ENCODE measurements around the gene STEAP4.

DNA sequence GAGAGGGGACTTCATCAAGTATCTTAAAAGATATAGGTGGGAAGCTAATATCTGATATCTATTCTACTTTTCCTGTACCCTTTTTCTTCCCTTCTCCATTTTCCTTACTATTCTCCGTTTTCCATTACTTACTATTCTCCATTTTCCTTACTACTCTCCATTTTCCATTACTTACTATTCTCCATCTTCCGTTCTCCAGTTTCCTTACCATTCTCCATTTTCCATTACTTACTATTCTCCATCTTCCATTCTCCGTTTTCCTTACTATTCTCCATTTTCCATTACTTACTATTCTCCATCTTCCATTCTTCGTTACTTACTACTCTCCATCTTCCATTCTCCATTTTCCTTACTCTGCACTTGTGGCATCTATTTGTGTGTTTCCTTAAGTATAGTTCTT is 39.3 kb downstream of the STEAP4 start:
- TF ChIP-seq, protein P1, sequence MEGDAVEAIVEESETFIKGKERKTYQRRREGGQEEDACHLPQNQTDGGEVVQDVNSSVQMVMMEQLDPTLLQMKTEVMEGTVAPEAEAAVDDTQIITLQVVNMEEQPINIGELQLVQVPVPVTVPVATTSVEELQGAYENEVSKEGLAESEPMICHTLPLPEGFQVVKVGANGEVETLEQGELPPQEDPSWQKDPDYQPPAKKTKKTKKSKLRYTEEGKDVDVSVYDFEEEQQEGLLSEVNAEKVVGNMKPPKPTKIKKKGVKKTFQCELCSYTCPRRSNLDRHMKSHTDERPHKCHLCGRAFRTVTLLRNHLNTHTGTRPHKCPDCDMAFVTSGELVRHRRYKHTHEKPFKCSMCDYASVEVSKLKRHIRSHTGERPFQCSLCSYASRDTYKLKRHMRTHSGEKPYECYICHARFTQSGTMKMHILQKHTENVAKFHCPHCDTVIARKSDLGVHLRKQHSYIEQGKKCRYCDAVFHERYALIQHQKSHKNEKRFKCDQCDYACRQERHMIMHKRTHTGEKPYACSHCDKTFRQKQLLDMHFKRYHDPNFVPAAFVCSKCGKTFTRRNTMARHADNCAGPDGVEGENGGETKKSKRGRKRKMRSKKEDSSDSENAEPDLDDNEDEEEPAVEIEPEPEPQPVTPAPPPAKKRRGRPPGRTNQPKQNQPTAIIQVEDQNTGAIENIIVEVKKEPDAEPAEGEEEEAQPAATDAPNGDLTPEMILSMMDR (IDR thresholded peaks at IDR 0.05; ENCODE audit: low read depth, low read length, missing input control): no peak
- no peak for TF ChIP-seq GABPA (IDR thresholded peaks at IDR 0.05 in 1 of 2, conservative IDR thresholded peaks at IDR 0.05 in 1 of 2)
- no peak for TF ChIP-seq FOXA1 (IDR thresholded peaks at IDR 0.05)
- no peak for TF ChIP-seq EGR1 (IDR thresholded peaks at IDR 0.05; ENCODE audit: low read depth in 2 of 2)
- TF ChIP-seq RAD21 (IDR thresholded peaks at IDR 0.05): no peak
- no peak for TF ChIP-seq HNF4G (IDR thresholded peaks at IDR 0.05)
- TF ChIP-seq, protein P2, sequence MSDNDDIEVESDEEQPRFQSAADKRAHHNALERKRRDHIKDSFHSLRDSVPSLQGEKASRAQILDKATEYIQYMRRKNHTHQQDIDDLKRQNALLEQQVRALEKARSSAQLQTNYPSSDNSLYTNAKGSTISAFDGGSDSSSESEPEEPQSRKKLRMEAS (IDR thresholded peaks at IDR 0.05): no peak
- no peak for TF ChIP-seq SP1 (IDR thresholded peaks at IDR 0.05)
- TF ChIP-seq REST (IDR thresholded peaks at IDR 0.05): no peak
- no peak for TF ChIP-seq ATF3 (IDR thresholded peaks at IDR 0.05)

All from liver (tissue), 3 donors.